ENCODE results near the gene KLHDC7B. TPM values are rescaled to one million over a fixed set of nuclear protein-coding genes. Genes with fewer than 3 reads are reported as not detected.

KLHDC7B gene
- total RNA-seq, 2 donors from 2014 or later: 6.5 to 15.2 TPM

Other genes starting within 250 kb of the KLHDC7B start
- 1 to 10 TPM; 4.4 to 5.5 TPM for gene PLXNB2, start 238.3 kb upstream of the KLHDC7B start, total RNA-seq
- 1 to 10 TPM; 2.2 TPM for gene DENND6B, start 218.9 kb upstream of the KLHDC7B start, total RNA-seq
- 100 to 1,000 TPM in 1 of 2 donors, 10 to 100 TPM in 1; 61.1 to 100 TPM for gene PPP6R2, start 202.6 kb upstream of the KLHDC7B start, total RNA-seq
- 100 to 1,000 TPM; 114 to 152 TPM for gene SBF1, start 70.9 kb upstream of the KLHDC7B start, total RNA-seq
- 1 to 10 TPM; 2.6 to 6.7 TPM for gene ADM2, start 64.4 kb upstream of the KLHDC7B start, total RNA-seq
- gene MIOX, start 59.0 kb upstream of the KLHDC7B start, total RNA-seq: under 1 TPM in 1 of 2 donors, not detected in 1; 0.45 TPM
- 100 to 1,000 TPM in 1 of 2 donors, 10 to 100 TPM in 1; 97.8 to 149 TPM for gene LMF2, start 38.2 kb upstream of the KLHDC7B start, total RNA-seq
- gene NCAPH2, start 37.7 kb upstream of the KLHDC7B start, total RNA-seq: 100 to 1,000 TPM; 105 to 156 TPM
- 10 to 100 TPM; 13.1 to 18.5 TPM for gene SCO2, start 20.3 kb upstream of the KLHDC7B start, total RNA-seq
- gene TYMP, start 15.9 kb upstream of the KLHDC7B start, total RNA-seq: 100 to 1,000 TPM; 164 to 234 TPM
- not detected for gene SYCE3, start 17.0 kb downstream of the KLHDC7B start, total RNA-seq
- gene CPT1B, start 32.5 kb downstream of the KLHDC7B start, total RNA-seq: 100 to 1,000 TPM in 1 of 2 donors, 10 to 100 TPM in 1; 40.3 to 102 TPM
- 100 to 1,000 TPM; 120 to 130 TPM for gene CHKB, start 37.0 kb downstream of the KLHDC7B start, total RNA-seq
- gene MAPK8IP2, start 54.9 kb downstream of the KLHDC7B start, total RNA-seq: under 1 TPM; 0.08 to 0.21 TPM
- gene ARSA, start 82.3 kb downstream of the KLHDC7B start, total RNA-seq: 10 to 100 TPM; 35.7 to 38.9 TPM
- gene SHANK3, start 126.9 kb downstream of the KLHDC7B start, total RNA-seq: not detected
- not detected for gene ACR, start 192.3 kb downstream of the KLHDC7B start, total RNA-seq
- 10 to 100 TPM; 15.7 to 26.1 TPM for gene RABL2B, start 237.7 kb downstream of the KLHDC7B start, total RNA-seq